ENCODE data around the gene FPR3. TPM values are rescaled to one million over a fixed set of nuclear protein-coding genes. Genes with fewer than 3 reads are reported as not detected.
A peak's percentile ranks its signal among the peaks of the same experiment; 100 is the strongest.

The FPR3 gene
- total and polyA plus RNA-seq, 10 donors: 3.4 to 19.7 (median 9.2) TPM

DNA sequence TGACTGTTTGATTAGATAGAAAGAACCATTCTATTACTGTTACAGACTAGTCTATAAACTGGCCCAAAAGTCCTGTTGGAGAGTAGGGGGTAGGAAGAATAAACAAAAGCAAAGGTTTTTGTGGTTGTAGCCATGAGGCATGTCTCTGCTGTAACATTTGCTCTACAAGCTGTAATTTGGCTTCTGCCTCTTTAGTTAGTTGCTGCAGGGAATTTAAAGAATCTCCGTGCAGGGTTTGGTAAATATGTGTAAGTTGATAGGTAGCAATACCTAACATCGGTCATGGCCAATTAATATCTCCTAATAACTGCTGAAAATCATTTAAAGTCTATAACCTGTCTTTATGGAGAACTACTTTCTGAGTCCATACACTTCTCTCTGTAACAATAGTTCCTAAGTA is 13.0 kb downstream of the FPR3 start:
- no peak for DNase-seq
- Histone ChIP-seq H3K4me3 (no peak overlapping the region), H3K9me3 (peaks cover 0 to 48% (median 3%) of the 10 kb centered on the region in 8 donors), H3K36me3 (no peaks in the 10 kb centered on the region), H3K4me1 (peaks cover 0 to 74% (median 13%) of the 10 kb centered on the region in 6 donors), H3K27me3 (replicated peaks in 1 of 7) (no peaks in the 10 kb centered on the region), H3K27ac (peak overlapping the region in 1 of 8 donors; percentile 41)
- TF ChIP-seq POLR2AphosphoS5 (IDR thresholded peaks at IDR 0.05) (no peak), POLR2A (IDR thresholded peaks at IDR 0.05) (no peak)
- TF ChIP-seq, protein P1, sequence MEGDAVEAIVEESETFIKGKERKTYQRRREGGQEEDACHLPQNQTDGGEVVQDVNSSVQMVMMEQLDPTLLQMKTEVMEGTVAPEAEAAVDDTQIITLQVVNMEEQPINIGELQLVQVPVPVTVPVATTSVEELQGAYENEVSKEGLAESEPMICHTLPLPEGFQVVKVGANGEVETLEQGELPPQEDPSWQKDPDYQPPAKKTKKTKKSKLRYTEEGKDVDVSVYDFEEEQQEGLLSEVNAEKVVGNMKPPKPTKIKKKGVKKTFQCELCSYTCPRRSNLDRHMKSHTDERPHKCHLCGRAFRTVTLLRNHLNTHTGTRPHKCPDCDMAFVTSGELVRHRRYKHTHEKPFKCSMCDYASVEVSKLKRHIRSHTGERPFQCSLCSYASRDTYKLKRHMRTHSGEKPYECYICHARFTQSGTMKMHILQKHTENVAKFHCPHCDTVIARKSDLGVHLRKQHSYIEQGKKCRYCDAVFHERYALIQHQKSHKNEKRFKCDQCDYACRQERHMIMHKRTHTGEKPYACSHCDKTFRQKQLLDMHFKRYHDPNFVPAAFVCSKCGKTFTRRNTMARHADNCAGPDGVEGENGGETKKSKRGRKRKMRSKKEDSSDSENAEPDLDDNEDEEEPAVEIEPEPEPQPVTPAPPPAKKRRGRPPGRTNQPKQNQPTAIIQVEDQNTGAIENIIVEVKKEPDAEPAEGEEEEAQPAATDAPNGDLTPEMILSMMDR (IDR thresholded peaks at IDR 0.05 in 8 of 11, conservative IDR thresholded peaks at IDR 0.05 in 3 of 11): no peak
- intact Hi-C loops (cut with DNase I; ENCODE audit: low total_unique reads): no loop called here
- WGBS, 5 donors: 83 to 97% (median 87%) methylated on average over 2 of the region's 2 CpGs

DNA sequence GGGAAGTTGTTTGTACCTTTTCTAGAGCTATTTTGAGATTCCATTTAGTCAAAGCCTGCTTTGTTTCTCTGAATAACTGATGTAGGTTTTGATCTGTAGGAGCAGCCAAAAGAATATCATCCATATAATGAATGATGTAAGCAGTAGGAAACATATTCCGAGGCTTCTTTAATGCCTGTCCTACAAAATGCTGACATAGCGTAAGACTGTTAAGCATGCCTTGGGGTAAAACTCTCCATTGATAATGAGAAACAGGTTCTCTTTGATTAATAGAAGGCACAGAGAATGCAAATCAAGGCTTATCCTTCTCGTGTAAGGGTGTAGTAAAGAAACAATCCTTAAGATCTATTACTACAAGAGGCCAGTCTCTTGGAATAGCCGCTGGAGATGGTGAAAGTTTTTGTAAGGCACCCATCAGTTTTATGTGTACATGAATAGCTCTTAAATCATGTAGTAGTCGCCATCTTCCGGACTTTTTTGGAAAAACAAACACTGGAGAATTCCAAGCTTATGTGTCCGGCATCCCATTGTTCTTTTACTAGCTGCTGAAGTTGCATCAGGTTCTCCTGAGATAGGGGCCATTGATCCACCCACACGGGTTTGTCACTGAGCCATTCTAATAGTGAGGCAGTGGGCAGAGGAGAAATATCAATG is 13.5 kb downstream of the FPR3 start:
- peaks cover 0 to 72% (median 13%) of the 10 kb centered on the region in 6 donors for H3K4me1 ChIP-seq
- intact Hi-C loops (cut with DNase I; ENCODE audit: low total_unique reads): no loop called here

DNA sequence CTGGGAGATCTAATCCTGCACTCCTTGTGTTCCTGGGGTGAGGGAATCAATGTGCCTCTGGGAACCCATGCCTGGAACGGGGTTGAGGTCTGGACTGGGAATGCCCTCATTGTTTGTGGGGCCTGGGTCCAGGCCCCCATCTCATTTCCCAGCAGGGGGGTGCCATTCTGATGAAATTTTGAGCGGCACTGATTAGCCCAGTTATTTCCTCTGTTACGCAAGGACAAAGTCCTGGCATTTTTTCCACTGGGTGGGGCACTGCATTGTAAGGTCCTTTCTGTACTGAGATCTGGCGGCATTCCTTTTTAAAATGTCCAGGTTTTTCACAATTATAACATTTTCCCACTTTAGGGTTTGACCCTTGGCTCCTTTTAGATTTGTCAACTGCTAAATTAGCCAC is 14.8 kb downstream of the FPR3 start:
- Histone ChIP-seq H3K27me3 (replicated peaks in 1 of 7) (no peaks in the 10 kb centered on the region), H3K4me3 (no peak overlapping the region), H3K9me3 (peaks cover 0 to 60% (median 17%) of the 10 kb centered on the region in 8 donors), H3K27ac (peak overlapping the region in 1 of 8 donors; percentile 19), H3K36me3 (no peaks in the 10 kb centered on the region), H3K4me1 (peaks cover 0 to 58% (median 13%) of the 10 kb centered on the region in 6 donors)
- no peak for DNase-seq
- TF ChIP-seq, protein P1 (IDR thresholded peaks at IDR 0.05 in 8 of 11, conservative IDR thresholded peaks at IDR 0.05 in 3 of 11): no peak
- no peak for TF ChIP-seq POLR2A (IDR thresholded peaks at IDR 0.05)
- TF ChIP-seq POLR2AphosphoS5 (IDR thresholded peaks at IDR 0.05): no peak
- intact Hi-C loops (cut with DNase I; ENCODE audit: low total_unique reads): no loop called here
- WGBS, 5 donors: 51 to 66% (median 63%) methylated on average over 4 of the region's 4 CpGs

More for the DNA sequence above, 13.5 kb downstream of the FPR3 start:
- H3K27me3 ChIP-seq (replicated peaks in 1 of 7): no peaks in the 10 kb centered on the region
- peaks cover 0 to 53% (median 5%) of the 10 kb centered on the region in 8 donors for H3K9me3 ChIP-seq
- H3K36me3 ChIP-seq: no peaks in the 10 kb centered on the region
- WGBS, 5 donors: 85 to 91% (median 85%) methylated on average over 8 of the region's 8 CpGs
- DNase-seq: no peak
- H3K4me3 ChIP-seq: no peak overlapping the region
- TF ChIP-seq, protein P1 (IDR thresholded peaks at IDR 0.05 in 8 of 11, conservative IDR thresholded peaks at IDR 0.05 in 3 of 11): no peak
- TF ChIP-seq POLR2AphosphoS5 (IDR thresholded peaks at IDR 0.05): no peak
- TF ChIP-seq POLR2A (IDR thresholded peaks at IDR 0.05): no peak
- H3K27ac ChIP-seq: peak overlapping the region in 1 of 8 donors; percentile 41

DNA sequence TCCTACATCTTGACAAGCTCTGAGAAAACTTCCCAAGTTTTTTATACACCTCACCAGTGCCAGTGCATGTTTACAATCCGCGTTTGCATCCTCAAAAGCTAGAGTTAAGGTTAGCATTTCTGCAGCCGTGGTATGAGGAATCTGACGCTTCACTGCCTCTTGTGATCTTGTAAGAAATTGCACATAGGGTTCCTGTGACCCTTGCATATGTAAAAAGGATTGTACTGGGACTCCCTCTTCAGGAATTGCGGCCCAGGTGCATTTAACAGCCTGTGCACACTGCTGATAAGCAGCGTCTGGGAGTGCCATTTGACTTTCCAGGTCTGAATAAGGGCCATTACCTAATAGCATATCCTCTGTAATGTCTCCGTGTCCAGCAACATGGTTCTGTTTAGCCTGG is 15.3 kb downstream of the FPR3 start:
- no peak overlapping the region for H3K4me3 ChIP-seq
- intact Hi-C loops (cut with DNase I; ENCODE audit: low total_unique reads): no loop called here
- WGBS, 5 donors: 73 to 84% (median 82%) methylated on average over 7 of the region's 7 CpGs
- peaks cover 0 to 62% (median 20%) of the 10 kb centered on the region in 8 donors for H3K9me3 ChIP-seq
- H3K4me1 ChIP-seq: peaks cover 0 to 56% (median 13%) of the 10 kb centered on the region in 6 donors
- no peaks in the 10 kb centered on the region for H3K36me3 ChIP-seq
- no peaks in the 10 kb centered on the region for H3K27me3 ChIP-seq (replicated peaks in 1 of 7)
- no peak overlapping the region for H3K27ac ChIP-seq
- no peak for DNase-seq
- TF ChIP-seq, protein P1 (IDR thresholded peaks at IDR 0.05 in 8 of 11, conservative IDR thresholded peaks at IDR 0.05 in 3 of 11): peak in 1 of 11 experiments; percentile 26
- TF ChIP-seq POLR2A (IDR thresholded peaks at IDR 0.05): no peak
